ENCODE measurements around the gene NFILZ.

DNA sequence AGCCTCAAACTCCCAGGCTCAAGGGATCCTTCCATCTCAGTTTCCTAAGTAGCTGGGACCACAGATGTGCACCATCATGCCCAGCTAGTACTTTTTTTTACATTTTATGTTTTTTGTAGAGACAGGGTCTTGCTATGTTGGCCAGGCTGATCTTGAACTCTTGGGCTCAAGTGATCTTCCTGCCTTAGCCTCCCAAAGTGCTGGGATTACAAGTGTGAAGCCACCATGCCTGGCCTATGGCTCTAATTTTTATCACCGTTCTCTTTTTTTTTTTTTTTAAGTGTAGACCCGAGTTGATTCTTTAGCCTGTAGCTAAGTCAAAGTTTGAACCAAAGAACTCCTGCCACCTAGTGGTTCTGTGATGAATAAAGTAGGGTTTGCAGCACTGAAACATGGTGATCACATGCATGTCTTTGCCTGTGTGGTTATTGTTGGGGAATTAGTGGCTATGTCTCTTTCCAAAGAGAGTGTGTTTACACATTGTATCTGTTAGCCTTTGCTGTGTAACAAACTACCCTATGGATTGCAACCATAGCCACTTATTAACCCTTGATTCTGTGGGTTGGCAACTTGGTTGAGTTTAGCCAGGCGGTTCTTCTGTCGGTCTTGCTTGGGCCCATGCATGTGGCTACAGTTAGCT, 11.6 kb downstream of the NFILZ start:
- TF ChIP-seq, protein P1, sequence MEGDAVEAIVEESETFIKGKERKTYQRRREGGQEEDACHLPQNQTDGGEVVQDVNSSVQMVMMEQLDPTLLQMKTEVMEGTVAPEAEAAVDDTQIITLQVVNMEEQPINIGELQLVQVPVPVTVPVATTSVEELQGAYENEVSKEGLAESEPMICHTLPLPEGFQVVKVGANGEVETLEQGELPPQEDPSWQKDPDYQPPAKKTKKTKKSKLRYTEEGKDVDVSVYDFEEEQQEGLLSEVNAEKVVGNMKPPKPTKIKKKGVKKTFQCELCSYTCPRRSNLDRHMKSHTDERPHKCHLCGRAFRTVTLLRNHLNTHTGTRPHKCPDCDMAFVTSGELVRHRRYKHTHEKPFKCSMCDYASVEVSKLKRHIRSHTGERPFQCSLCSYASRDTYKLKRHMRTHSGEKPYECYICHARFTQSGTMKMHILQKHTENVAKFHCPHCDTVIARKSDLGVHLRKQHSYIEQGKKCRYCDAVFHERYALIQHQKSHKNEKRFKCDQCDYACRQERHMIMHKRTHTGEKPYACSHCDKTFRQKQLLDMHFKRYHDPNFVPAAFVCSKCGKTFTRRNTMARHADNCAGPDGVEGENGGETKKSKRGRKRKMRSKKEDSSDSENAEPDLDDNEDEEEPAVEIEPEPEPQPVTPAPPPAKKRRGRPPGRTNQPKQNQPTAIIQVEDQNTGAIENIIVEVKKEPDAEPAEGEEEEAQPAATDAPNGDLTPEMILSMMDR (conservative IDR thresholded peaks at IDR 0.05; ENCODE audit: low read length) = peak; percentile 75
- no peak for TF ChIP-seq EZH2phosphoT487 (IDR thresholded peaks at IDR 0.05; ENCODE audit: borderline replicate concordance, low read depth, low read length)
